ENCODE results near the gene NAA80.

The NAA80 gene

GRCh38 chr3:50258029-50258680 is 41.0 kb downstream of the NAA80 start:
- DNase-seq (ENCODE audit: low read depth in 2 of 2), result no peak

- no peak for DNase-seq (ENCODE audit: low read depth in 2 of 2)
Observed at GRCh38 chr3:50256978-50257890, 42.0 kb downstream of the NAA80 start.

GRCh38 chr3:50255251-50255615 is 44.0 kb downstream of the NAA80 start:
- no peak for DNase-seq (ENCODE audit: low read depth in 2 of 2)

DNA sequence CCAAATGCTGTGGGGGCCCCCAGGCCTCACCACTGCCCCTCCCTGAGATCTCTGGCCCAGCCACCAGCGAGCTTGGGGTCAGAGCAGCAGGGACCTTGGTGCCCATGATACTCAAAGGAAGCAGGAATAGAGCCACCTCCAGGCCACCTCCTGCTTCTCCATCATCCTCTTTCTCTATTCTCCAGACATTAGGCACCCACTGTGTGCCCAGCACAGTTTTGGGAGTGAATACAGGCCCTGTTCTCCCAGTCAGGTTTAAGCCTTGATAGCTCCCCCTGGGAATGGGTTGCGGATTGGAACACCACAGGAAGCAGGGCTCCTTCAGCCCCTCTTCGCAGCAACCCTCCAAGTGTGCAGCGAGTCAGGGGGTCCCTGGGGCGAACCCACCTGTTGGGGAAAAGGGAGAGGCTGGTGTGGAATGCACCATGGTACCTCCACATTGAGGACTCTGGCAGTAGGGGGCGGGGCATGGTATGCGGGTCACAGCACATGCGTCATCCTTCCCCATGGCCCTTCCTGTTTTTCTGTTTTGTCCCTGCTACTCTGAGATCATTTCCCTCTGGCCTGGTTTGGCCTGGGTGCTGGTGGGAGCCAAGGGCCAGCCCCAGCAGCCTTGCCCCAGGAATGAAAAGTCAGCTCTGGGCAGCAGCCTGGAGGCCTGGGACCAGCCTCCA is 44.5 kb downstream of the NAA80 start:
- no peak for DNase-seq (ENCODE audit: low read depth in 2 of 2)

DNA sequence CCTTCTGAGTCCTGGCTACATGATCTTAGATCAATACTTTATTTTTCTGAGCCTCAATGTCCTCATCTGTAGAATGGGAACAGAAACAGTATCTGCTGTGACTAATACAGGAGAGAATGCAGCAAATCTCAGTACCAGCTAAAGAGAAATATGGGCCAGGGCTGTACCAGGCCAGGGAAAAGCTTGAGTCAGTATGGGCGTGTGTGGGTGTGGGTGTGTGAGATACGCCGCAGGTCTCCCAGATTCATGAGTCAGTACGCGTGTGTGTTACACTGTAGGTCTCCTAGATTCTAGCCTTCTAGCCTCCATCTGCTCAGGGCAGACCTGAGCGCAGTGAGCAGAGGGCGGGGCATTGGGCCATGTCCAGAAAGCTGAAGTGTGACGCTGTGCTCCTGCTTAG is 48.0 kb downstream of the NAA80 start:
- peak in 1 of 2 donors; percentile 62 for DNase-seq (ENCODE audit: low read depth in 2 of 2)

- DNase-seq (ENCODE audit: low read depth in 2 of 2), result no peak
Observed at GRCh38 chr3:50250514-50250913, 48.7 kb downstream of the NAA80 start.

GRCh38 chr3:50249457-50249856 is 49.7 kb downstream of the NAA80 start:
- DNase-seq (ENCODE audit: low read depth in 2 of 2), result no peak

DNA sequence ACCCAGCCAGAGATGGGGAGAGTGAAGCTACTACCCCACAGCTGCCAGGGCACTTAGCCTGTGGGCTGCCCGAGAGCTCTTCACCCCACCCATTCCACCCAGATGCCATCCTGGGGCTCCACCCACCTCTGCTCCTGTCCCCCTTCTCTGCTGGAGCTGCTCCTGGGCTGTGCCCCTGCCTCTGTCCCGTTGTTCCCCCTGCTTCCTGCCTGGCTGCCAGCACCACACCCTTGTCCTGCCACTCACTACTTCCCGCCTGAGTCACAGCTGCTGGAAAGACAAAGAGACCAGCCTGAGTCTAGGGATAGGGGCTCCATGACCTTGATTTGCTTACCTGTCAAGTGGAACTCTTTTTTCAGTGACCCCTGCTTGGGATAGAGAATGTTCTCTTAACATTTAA is 50.8 kb downstream of the NAA80 start:
- no peak for DNase-seq (ENCODE audit: low read depth in 2 of 2)

DNA sequence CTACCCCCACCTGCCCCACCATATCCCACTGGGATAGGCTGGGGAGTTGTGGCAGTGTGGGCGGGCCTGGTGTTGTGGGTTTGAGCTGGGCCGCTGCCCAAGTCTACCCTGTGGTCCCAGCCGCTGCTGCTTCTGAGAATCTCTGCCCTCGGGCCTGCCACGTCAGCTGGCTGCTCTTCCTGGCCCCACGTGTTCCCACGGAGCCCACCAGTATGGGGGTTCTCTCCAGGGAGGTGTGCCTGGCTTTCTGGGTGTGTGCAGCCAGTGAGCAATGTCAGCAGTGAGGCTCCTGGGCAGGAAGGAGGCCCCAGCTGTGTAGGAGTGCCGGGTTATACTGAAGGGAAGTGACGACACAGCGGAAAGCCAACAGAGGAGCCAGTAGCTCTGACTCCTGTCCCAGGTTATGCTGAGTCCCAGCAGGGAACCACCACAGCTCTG is 52.7 kb downstream of the NAA80 start:
- DNase-seq (ENCODE audit: low read depth in 2 of 2), result peak; percentile 86 to 88
